GM21737 (cell line): ENCODE measurements around the gene PLEKHA7.
"Not testable (repeated sequence)": the region's sequence is repeated elsewhere in the genome, so short reads cannot be mapped to it uniquely, and the experiment has no call there.

Experiments used
- ATAC-seq: cut with Tn5 transposase; IDR thresholded peaks from one replicate; pipeline ENCODE4 v1.9.1; 2021; ENCODE audit warnings: mild to moderate bottlenecking, moderate library complexity; ENCODE audit not compliant: unreplicated experiment

PLEKHA7 gene, protein sequence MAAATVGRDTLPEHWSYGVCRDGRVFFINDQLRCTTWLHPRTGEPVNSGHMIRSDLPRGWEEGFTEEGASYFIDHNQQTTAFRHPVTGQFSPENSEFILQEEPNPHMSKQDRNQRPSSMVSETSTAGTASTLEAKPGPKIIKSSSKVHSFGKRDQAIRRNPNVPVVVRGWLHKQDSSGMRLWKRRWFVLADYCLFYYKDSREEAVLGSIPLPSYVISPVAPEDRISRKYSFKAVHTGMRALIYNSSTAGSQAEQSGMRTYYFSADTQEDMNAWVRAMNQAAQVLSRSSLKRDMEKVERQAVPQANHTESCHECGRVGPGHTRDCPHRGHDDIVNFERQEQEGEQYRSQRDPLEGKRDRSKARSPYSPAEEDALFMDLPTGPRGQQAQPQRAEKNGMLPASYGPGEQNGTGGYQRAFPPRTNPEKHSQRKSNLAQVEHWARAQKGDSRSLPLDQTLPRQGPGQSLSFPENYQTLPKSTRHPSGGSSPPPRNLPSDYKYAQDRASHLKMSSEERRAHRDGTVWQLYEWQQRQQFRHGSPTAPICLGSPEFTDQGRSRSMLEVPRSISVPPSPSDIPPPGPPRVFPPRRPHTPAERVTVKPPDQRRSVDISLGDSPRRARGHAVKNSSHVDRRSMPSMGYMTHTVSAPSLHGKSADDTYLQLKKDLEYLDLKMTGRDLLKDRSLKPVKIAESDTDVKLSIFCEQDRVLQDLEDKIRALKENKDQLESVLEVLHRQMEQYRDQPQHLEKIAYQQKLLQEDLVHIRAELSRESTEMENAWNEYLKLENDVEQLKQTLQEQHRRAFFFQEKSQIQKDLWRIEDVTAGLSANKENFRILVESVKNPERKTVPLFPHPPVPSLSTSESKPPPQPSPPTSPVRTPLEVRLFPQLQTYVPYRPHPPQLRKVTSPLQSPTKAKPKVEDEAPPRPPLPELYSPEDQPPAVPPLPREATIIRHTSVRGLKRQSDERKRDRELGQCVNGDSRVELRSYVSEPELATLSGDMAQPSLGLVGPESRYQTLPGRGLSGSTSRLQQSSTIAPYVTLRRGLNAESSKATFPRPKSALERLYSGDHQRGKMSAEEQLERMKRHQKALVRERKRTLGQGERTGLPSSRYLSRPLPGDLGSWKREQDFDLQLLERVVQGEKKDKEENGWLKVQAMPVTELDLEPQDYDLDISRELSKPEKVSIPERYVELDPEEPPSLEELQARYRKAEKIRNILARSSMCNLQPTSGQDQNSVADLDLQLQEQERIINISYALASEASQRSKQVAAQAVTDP

DNA sequence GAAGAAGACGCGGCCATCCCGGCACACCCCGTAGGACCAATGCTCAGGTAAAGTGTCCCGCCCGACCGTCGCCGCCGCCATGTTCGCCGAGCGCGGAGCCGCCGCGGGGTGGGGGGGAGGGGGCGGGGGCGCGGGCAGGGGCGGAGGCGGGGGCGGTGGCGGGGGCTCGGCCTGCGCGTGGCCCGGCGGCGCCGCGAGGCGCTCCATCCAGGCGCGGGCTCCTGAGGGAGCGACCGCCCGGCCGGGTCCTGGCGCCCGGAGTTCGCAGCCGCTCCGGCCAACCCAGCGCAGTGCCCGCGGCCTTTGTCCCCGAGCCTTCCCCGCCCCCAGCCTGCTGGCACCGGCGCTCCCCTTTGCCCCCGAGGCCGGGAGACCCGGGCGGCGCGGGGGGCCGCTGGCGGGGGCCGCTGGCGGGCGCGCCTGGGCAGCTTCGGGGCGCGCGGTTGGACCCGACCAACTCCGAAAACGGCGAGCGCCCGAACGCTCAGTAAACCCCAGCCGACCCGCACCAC, at the start of gene PLEKHA7:
TSS of gene PLEKHA7 (minus strand) at position 94 of the 512 bp plus-strand sequence. CDS start at position 81, 13 bp downstream.
- no peak for ATAC-seq

DNA sequence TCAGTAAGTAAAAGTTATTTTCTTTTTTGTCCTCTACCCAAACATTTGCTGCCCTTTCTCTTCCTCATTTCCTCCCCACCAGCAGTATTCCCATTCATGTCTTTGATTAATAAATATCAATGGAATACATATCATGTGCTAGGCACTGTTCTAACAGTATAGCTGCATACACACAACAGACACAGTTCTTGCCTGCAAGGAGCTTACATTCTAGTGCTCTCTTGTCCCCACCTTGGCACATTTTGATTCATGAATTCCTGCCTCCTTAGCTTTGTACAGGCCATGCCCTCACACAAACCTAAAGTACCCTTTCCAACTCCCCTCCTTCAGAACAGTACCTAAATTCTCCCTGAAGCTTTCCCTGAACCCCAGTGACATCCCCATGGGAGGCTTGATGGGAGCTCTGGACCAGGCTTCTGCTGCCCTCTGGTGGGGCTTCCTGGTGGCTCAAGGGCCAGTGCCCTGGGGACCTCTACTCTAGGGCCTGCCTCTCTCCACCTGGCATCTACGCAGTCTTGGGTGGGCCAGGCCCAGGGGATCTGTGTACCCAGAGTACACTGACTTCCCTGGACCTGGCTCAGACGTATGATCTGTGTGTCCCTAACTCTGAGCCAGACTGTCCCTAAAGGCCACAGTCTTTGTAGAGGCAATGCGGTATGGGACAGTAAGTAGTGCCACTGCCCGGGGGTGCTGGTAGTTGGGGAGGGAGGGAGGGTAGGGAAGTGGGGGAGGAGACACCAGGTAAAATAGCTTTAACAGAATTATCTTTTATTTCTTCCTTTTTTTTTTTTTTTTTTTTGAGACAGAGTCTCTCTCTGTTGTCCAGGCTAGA, 49.2 kb upstream of the PLEKHA7 start:
- ATAC-seq: no peak

DNA sequence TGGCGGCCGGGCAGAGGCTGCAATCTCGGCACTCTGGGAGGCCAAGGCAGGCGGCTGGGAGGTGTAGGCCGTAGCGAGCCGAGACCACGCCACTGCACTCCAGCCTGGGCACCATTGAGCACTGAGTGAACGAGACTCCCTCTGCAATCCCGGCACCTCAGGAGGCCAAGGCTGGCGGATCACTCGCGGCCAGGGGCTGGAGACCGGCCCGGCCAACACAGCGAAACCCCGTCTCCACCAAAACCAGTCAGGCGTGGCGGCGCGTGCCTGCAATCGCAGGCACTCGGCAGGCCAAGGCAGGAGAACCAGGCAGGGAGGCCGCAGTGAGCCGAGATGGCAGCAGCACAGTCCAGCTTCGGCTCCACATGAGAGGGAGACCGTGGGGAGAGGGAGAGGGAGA, 36.9 kb upstream of the PLEKHA7 start:
- not testable (repeated sequence) for ATAC-seq

DNA sequence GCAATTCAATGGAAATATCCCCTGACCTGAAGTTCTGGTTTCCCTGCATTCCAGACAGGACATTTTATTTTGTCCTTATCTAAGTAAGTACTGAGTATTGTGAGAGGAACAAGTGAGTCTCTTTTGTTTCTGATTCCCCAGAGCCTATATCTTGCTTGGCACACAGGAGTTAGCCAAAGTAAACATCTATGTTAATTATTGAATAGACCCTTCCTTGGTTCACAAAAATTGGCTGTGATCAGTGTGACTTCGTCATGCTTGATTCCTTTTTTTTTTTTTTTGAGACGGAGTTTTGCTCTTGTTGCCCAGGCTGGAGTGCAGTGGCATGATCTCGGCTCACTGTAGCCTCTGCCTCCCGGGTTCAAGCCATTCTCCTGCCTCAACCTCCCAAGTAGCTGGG, 34.3 kb upstream of the PLEKHA7 start:
- ATAC-seq: not testable (repeated sequence)

DNA sequence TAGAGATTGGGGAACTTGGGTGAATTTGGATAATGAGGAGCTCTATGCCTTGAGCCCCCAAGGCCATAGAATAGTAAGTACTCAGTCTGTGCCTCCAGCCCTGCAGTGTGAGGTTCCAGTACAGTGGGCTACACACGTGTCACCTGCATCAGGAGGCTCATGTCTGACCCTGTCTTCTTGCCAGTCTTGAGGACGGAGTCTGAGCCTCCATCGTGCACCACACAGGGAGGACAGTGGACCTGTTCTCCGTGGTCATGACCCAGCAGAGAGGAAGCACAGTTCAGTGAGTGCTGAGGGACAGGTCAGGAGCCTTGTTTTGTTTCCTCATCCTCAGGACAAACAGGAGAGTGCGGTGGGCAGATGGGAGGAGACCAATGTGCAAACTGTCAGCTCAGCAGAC, 32.5 kb upstream of the PLEKHA7 start:
- no peak for ATAC-seq

DNA sequence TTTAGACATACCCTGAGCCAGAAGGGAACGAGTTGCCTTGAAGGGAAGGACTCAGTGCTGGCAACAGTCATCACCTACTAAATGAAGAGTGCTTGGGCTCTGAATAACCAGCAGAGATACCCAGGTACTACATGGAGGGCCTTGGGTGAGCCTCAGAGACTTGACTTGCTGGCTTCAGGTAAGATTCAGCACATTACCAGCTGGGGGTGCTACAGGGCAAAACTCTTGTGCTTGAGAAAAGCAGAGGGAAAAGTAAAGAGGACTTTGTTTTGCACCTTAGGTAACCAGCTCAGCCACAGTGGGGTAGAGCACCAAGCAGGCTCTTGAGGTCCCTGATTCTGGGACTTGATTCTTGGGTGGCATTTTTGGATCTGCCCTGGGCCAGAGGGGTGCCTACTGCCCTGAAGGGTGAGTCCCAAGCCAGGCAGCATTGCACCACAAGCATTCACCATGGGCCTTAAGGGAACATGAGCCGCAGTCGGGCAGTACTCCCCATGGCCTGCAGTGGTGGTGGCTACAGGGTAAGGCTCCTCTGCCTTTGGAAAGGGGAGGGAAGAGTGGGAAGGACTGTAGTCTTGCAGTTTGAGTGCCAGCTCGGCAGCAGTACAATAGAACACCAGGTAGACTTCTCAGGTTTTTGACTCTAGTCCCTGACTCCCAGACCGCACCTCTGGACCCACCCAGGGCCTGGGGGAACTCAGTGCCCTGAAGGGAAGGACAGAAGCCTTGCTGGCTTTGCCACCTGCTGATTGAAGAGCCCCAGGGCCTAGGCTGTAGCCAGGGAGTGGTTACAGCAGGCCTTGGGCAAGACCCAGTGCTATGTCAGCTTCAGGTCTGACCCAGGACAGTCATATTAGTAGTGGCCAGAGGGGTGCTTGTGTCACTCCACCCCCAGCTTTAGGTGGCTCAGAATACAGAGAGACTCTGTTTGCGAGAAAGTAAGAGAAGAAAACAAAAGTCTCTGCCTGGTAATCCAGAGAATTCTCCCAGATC, 22.7 kb upstream of the PLEKHA7 start:
- no peak for ATAC-seq

DNA sequence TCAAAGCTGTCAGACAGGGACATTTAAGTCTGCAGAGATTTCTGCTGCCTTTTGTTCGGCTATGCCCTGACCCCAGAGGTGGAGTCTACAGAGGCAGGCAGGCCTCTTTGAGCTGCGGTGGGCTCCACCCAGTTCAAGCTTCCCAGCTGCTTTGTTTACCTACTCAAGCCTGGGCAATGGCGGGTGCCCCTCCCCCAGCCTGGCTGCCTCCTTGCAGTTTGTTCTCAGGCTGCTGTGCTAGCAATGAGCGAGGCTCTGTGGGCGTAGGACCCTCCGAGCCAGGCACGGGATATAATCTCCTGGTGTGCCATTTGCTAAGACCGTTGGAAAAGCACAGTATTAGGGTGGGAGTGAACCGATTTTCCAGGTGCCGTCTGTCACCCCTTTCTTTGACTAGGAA, 19.8 kb upstream of the PLEKHA7 start:
- not testable (repeated sequence) for ATAC-seq

DNA sequence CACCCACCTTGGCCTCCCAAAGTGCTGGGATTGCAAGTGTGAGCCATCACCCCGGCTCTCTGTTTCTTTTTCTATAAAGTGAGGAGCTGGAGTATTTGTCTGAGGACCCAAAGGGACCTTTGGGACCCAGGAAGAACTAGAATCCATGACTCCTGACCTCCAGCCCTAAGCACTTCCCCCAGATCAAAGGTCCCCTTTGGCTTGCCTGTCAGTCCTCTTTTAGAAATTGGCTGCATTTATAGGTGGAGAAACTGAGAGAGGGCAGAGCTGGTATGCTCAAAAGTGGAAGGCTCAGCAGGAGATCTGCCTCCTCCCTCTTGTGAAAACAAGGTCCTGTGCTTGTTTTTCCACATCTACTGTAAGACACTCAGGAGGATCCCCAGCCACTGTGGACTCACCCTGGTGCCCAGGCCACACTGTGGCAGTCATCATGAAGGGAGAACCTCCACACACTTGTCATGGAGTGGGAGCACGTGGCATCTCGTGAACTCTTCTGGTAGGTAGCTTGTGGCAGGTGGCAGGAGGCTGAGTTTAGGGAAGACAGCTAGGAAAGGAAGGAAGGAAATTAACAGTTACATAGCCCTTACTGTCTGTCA, 12.4 kb upstream of the PLEKHA7 start:
- ATAC-seq: no peak

DNA sequence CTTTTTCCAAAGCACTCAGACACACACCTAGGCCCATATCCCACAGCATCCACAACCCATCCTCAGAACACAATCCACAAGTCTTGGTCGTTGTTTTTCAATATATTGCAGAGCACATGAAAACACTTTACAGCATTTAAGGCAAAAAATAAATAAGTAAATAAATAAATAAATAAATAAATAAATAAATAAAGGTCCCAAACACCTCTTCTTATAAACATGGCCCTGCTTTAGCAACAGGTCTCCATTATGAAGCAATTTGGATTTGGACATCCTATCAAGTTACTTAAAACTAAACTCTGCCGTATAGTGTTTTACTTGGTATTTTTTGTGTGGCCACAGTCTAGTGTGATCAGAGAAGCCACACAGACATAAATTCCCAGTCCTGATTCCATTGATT, 10.7 kb upstream of the PLEKHA7 start:
- no peak for ATAC-seq

DNA sequence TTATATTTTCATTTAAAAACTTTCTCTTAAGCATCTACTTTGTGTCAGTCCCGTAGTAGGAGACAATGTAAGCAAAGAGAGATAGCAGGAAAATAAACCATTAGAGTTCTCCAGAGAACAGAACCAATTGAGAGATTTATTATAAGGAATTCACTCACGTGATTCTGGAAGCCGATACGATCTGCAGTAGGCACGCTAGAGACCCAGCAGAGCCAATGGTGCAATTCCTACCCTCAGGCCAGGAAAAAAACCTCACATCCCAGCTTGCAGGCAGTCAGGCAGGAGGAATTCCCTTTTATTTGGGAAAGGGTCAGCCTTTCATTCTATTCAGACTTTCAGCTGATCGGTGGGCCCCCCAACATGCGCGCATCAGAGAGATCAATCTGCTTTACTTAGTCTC, 7.3 kb upstream of the PLEKHA7 start:
- no peak for ATAC-seq

DNA sequence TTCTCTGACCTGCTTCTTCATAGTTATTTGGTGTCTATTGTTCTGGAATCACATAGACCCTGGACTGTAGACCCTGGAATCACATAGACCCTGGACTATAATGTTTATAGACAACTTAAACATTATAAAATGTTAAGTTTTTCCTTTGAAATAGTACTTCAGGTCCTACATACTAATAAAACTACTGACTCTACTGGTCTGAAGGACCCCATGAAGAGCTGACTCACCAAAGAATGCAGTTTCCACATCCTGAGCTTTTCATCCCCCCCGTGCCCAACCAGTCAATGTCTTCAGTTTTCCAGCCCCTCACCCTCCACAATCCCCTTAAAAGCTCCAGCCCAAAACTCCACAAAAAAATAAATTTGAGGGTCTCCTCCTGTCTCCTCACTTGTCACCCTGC, 6.6 kb upstream of the PLEKHA7 start:
- no peak for ATAC-seq

DNA sequence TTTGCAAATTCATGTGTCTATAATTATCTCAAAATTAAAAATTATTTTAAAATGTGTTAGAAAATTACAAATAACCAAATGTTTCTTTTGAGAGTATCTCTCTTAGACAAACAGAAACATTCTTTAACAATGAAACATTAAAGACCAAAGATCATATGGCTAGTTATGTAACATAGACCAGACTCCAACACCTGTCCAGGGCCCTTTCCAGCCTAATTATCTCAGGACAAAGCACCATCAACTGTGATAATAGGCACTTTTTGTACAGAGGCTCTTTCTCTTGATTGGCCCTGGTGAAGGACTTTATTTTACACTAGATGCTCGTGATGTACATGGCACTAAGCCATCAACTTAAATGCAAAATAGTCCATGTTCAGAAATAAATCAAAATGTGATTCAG, 5.0 kb upstream of the PLEKHA7 start:
- no peak for ATAC-seq

DNA sequence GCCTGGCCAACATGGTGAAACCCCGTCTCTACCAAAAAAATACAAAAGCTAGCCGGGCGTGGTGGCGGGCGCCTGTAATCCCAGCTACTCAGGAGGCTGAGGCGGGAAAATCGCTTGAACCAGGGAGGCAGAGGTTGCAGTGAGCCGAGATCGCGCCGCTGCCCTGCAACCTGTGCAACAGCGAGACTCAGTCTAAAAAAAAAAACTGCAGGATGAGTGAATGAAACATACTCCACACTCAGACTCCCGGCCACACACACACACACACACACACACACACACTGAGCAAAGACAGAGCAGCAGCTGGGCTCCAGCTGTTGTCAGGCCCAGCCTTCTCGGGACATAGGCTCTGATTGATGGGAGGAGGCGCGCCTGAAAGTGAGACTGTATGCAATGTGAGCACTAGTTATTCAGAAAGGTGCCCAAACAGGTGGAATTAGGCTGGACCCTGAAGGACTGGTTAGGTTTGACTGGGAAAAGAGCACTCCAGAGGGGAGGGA, 1.5 kb upstream of the PLEKHA7 start:
- no peak for ATAC-seq

DNA sequence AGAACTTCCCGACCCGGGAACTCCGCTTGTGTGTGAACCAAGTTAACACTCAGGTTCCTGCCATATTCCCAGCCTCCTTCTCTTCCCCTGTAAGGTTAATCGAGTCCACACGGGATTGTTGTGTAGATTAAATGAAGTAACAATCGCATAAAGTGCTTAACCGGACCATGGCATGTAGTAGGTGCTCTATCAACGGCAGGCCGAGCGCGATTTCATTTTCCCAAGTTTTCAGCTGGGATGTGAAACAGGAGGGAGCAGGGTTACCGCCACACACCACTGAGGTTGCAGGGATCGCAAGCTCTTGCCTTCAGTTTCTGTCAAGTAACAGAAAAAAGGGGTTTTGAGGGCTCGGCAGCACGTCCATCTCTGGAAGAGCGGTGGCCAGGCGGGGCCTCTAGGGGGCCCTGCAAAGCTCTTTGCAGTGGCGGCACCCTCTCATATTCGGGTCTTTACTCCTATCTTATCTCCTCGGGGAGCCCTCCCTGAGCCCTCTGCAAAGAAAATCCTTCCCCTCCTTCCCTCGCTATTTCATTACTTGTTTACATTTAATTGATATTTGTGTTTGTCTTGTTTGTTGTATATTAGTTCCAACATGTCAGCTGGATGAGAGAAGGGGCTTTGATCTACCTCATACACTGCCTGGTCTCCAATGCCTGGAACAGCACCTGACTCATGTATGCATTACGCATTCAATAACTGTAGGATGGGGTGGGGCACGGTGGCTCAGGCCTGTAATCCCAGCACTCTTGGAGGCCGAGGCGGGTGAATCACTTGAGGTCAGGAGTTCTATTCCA, 816 bp upstream of the PLEKHA7 start:
- ATAC-seq: no peak

DNA sequence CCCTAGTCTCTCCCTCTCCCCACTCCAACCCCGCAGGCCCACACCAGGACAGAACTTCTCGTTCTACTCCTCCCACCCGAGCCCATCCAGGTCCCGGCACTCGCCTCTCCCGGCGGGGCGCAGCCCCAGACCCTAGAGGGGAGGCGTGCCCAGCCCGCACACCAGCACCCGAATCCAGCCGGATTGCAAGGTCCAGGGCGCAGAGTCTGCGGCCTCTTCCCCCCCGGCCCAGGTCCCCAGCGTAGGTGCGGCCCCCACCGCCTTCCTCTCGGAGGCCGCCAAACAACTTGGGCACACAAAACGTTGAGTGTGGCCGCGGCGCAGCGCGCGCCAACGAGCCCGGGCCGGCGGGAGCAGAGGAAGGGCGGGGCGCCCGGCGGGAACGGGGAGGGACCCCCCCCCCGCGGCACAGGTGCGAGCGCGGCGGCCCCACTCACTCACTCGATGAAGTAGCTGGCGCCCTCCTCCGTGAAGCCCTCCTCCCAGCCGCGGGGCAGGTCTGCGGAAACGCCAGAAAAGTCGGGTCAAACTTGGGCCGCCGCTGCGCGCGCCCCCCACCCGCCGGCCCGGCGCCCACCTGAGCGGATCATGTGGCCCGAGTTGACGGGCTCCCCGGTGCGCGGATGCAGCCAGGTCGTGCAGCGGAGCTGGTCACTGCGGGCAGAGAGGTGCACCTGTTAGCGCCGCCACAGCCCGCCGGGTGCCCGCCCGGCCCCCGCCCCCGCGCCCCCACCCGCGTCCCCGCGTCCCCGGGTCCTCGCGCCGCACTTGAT, 480 bp downstream of the PLEKHA7 start:
- ATAC-seq: no peak

DNA sequence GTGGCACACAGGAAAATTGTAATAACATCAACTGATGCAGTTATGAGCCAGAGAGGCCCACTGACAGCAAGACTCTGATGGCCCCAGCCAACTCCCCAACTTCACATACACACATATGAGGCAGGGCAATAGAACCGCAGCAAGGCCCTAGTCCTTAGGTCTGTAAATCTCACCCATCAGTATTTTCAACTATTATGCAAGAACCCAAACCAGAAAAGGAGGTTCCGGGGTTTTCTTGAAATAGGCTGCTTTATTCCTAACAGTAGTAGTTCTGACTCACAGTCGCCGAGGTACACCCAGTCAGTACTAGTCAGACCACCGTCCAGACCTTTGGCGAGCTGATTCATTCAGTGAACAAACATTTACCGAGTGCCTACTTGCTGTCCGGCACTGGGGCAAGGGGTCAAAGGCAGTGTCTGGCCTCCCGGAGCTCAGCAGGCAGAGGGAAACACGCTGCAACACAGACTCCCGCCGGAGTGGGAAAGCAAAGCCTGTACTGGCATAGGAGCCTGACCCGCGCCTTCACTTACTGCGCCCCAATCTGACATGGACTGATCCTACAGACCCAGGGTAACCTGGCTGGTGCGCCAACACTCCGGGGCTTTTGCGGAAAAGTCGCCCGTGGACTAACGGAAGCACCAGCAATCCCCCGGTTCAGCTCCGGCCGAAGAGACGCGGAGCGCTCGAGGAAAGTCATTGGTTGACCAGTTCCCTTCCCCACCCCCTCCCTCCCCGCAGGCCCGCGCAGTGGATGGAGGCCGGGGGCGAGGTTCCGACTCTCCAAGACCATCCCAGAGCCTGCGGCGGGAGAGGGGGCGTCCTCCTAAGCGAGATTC, 1.3 kb downstream of the PLEKHA7 start:
- no peak for ATAC-seq
